Stimulated activated CD4-positive, alpha-beta T cell treated with anti-CD3 and anti-CD28 coated beads, Interleukin-1b, Interleukin-23, amount 100 ng/mL, for 4 hours (primary cell): ENCODE results near the gene DOK6.

Experiments used
- DNase-seq, 2 donors: peaks; one replicate each; pipeline ENCODE4 v3.0.0-alpha.2; 2020; ENCODE audit warnings: low read depth in 2 of 2

Gene DOK6

DNA sequence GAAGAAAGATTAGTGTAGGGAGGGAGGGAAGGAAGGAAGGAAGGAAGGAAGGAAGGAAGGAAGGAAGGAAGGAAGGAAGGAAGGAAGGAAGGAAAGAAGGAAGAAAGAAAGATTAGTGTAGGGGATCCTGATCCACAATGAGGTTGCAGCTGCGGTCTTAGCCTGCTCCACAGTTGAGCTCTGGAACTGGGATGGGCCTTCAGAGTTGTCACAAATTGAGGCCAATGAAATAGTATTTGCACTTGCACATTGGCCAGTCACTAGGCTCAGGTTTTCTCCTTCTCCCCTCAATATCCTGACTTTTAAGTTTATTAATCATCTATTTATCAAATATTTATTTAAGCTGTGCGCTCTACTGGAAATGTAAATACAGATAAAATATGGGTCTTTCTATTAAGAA, 34.3 kb downstream of the DOK6 start:
- no peak for DNase-seq

- no peak for DNase-seq
Observed at GRCh38 chr18:69444221-69444620, 43.5 kb downstream of the DOK6 start.

DNA sequence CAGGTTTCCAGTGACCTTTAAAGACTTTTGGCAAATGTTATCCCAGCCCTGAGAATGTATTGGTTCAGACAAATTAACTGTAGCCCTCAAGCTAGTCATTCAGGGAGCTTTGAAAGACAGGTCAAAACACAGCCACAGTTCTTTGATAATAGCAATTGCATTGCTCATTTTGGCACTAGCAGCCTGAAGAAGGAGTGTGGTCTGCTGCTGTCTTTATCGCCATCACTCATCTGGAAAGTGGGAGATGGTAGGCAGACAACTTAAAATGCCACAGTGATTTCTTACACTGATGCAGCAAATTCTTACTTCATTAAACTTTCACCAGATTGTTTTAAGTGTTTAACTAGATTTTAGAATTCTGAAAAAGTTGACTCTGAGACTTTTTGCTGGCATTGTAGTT, 47.2 kb downstream of the DOK6 start:
- no peak for DNase-seq

GRCh38 chr18:69455125-69455524, 54.4 kb downstream of the DOK6 start:
- no peak for DNase-seq

GRCh38 chr18:69469444-69469919, 68.8 kb downstream of the DOK6 start:
- peak; percentile 19 to 21 for DNase-seq

- no peak for DNase-seq
Observed at GRCh38 chr18:69480460-69480859, 79.8 kb downstream of the DOK6 start.

GRCh38 chr18:69483574-69483973, 82.9 kb downstream of the DOK6 start:
- DNase-seq = no peak

DNA sequence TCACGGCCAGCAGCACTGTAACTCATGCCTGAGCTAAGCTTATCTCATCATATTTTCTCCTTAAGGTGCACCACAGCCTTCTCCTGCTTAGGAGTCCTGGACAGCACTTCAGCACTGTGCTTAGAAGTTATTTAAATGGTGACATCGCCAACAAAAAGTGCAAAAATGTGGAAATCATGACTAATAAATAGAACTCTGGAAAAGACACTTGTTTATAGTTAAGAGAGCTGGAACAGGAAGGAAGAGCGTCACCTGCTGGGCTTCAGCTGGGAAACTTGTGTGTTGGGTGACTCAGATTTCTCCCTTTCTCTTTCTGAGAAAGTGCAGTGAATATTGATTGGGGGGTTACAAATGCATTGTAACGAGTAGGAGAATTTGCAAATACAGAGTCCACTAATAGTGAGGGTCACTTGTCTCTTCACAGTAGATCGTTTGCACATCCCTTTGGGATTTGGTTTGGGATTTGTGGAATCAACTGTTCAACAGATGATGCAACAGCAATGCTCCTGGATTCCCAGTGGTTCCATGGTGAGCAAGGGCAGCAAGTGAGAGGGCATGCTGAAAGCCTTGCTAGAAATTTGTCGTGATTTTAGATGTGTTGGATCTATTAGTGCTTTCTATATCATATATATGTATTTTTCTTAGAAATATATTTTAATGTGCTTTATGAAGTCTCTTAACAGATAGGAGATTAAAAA, 84.2 kb downstream of the DOK6 start:
- no peak for DNase-seq

GRCh38 chr18:69487488-69488394, 87.1 kb downstream of the DOK6 start:
- no peak for DNase-seq

DNA sequence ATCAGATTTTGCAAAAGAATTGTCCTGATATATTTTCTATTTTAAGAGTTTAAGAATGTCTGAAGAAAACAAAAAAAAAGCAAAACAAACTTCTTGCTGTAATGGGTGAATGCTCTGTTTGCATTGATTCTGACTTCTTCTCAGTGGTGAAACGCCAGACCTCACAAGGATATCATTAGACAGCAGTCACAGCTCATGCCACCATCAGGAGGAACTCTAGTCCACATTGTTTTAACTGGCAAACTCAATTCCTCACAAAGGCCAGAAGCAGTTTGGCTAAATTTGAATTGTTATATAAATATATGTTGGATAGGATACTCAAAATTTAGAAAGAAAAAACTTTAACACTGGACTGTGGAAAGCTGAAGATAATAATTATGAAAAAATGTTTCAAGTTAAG, 89.4 kb downstream of the DOK6 start:
- DNase-seq = no peak

- no peak for DNase-seq
Observed at GRCh38 chr18:69490813-69491212, 90.1 kb downstream of the DOK6 start.

GRCh38 chr18:69491576-69491975, 90.9 kb downstream of the DOK6 start:
- no peak for DNase-seq

GRCh38 chr18:69492861-69493260, 92.2 kb downstream of the DOK6 start:
- no peak for DNase-seq

DNA sequence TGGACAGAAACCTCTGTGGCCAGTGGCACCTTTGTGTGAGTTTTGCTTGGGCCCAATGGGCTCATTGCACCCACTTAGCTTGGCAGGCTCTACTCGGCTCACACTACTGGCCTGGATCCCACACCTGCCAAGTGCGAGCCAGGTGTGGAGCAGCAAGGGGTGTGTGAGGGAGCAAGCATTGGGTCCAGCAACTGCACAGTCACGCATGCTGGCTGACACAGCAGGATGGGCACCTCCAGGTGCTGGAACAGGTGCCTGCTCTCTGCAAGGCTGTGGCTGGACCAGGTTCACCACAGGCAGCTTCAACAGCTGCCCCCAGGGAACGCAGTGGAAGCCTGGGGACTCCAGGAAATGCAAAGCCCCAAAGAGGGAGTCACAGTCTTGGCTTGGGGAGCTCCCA, 94.2 kb downstream of the DOK6 start:
- no peak for DNase-seq

- DNase-seq = no peak
Observed at GRCh38 chr18:69495338-69495737, 94.7 kb downstream of the DOK6 start.

DNA sequence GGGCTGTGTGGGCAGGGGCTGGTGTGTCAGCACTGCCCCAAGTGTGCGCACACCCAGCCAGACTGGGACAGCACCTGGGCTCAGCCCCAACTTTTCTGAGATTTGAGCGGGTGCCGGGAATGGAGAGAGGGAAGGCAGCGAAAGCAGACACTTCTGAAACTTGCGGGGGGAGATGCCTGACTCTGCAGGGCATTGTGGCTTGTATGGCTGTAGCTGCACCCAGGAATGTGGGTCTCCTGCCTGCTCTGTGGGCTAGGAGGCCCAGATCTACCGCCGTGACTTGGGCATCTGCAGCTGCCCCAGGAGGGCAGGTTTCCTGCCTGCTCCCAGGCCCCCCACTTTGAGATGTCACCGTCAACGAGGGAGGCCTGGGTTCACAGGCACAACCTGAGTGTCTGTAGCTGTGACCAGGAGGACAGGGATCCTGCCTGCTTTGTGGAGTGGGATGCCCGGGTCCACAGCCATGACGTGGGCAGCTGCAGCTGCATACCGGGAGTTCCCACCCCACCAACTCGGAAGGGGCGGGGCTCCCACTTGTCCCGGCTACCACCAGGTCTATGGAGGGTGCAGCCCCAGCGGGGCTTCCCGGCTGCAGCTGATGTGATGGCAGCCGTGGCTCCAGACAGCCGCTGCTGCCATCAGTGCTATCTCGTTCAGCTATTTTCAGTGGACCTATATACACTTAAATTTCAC, 95.3 kb downstream of the DOK6 start:
- DNase-seq = no peak

DNA sequence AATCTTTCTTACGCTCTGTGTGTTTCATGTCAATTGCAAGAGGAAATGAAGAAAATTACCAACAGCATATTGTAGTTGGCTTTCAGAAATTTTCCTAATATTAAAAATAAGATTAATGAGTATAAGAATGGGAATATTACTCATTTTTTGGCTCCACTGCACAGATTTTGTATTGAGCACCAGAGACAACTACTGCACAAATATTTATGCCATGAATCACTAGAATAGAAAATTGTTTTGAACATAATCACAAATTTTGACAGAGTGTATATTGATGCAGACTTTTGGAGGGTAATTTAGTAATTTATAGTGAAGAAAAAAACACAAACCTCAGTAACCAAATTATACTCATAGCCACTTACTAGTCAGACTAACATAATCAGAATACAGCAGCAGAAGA, 118.3 kb downstream of the DOK6 start:
- DNase-seq = no peak

- DNase-seq = no peak
Observed at GRCh38 chr18:69523582-69523981, 122.9 kb downstream of the DOK6 start.

DNA sequence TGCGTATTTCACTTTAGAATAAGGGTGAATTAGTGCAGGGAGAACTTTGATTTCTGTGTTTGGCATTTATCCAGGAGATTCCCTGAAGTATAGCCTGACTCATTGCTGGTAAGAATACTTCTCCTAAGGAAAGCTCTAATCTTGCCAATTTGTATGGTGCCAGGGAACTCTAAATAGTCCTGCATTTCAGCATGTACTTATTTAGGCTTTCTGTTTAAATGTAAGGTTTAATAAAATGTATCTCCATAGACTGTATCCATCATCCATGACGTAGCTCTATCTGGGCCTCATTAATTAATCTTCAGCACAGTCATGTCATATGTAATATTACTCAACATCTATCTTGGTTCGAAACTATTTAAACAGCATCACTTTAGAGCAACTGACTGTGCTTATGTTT, 127.7 kb downstream of the DOK6 start:
- DNase-seq = no peak

- DNase-seq = no peak
Observed at GRCh38 chr18:69529151-69529550, 128.5 kb downstream of the DOK6 start.

DNA sequence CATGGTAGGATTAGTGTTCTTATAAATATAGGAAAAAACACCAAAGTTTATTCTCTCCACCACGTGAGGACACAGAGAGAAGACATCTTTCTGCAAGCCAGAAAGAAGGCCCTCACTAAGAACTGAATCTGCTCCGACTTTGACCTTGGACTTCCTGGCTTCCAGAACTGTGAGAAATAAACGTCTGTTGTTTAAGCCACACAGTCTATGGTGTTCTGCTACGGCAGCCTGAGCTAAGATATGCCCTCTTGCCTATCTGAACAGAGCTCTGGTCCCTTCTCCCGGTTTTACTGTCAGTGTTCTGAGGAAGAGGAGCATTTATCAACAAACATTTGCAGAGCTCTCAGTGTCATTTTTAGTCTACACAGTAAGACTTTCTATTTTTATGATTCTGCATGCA, 131.3 kb downstream of the DOK6 start:
- no peak for DNase-seq

DNA sequence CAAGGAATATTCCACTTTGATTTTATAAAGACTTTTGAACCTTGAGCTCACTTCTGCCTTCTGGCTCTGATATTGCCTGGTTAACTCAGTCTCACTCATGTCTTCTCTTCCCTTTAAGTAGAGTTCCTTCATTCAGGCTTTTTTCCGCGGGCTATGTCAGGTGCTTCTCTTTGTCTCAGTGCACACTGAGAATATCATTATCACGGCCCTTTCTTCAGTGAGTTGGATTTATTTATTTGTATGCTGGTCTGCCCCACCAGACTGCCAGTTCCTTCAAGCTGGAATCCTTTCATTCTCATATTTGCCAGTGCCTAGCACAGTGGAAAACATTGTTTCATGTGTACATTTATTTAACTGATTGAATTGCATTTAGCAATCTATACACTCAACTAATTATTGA, 136.5 kb downstream of the DOK6 start:
- DNase-seq = no peak

- no peak for DNase-seq
Observed at GRCh38 chr18:69538849-69539248, 138.2 kb downstream of the DOK6 start.
